Calu3 (cell line): Measurements from ENCODE around the gene JPH4. TPM values are rescaled to one million over a fixed set of nuclear protein-coding genes. Genes with fewer than 3 reads are reported as not detected.

Experiments used
- BruUV-seq: library from RNA; stranded (reverse); fragments of 400-500 nt; replicated peaks from 2 replicates; lab custom pipeline; 2021; lab: Mats Ljungman, UMichigan
- CTCF ChIA-PET: fragments of 300-600 bp; sonication (Branson Sonifier 250); formaldehyde crosslinking; loops from one replicate; lab custom pipeline; 2022; ENCODE audit warnings: antibody characterized with exemption; lab: Charles Lee
- DNase-seq: peaks from one replicate; pipeline ENCODE4 v3.0.0; 2022
- H3K27ac Mint-ChIP-seq: one replicate; pipeline ENCODE4 v1.8.0; 2022; ENCODE audit warnings: mixed read lengths; ENCODE audit not compliant: unreplicated experiment
- H3K27me3 Mint-ChIP-seq: one replicate; pipeline ENCODE4 v1.8.0; 2022; ENCODE audit warnings: mixed read lengths; ENCODE audit not compliant: unreplicated experiment
- H3K36me3 Mint-ChIP-seq: one replicate; pipeline ENCODE4 v1.8.0; 2022; ENCODE audit warnings: mild to moderate bottlenecking, moderate library complexity, mixed read lengths; ENCODE audit not compliant: insufficient read depth, unreplicated experiment
- H3K4me1 Mint-ChIP-seq: one replicate; pipeline ENCODE4 v1.8.0; 2022; ENCODE audit warnings: mild to moderate bottlenecking, low read depth, mixed read lengths; ENCODE audit not compliant: unreplicated experiment
- H3K4me3 Mint-ChIP-seq: one replicate; pipeline ENCODE4 v1.8.0; 2022; ENCODE audit warnings: mild to moderate bottlenecking, low read depth, moderate library complexity, mixed read lengths; ENCODE audit not compliant: unreplicated experiment
- H3K9me3 Mint-ChIP-seq: one replicate; pipeline ENCODE4 v1.8.0; 2022; ENCODE audit warnings: low read depth, mixed read lengths; ENCODE audit not compliant: unreplicated experiment
- CTCF ChIP-seq: fragments of 200-600 bp; IDR thresholded peaks from one replicate; pipeline ENCODE4 v1.8.0; 2022; ENCODE audit warnings: antibody characterized with exemption; ENCODE audit not compliant: unreplicated experiment
- intact Hi-C: fragments of 100-400 bp; cut with micrococcal nuclease; formaldehyde crosslinking; loops from one replicate; pipeline ENCODE4 v1.10.0; 2022; ENCODE audit not compliant: unreplicated experiment
- total RNA-seq: library from RNA; stranded (reverse); gene quantifications from 2 replicates; pipeline ENCODE4 v1.2.3, GENCODE V29; 2022

The JPH4 gene
- total RNA-seq, 1 experiment from 2014 or later: not detected

GRCh38 chr14:23577710-23578392, 739 bp downstream of the JPH4 start:
- Mint-ChIP-seq H3K9me3 (no peaks in the 10 kb centered on the region), H3K36me3 (peaks cover 5% of the 10 kb centered on the region), H3K4me3 (no peak overlapping the region), H3K4me1 (no peaks in the 10 kb centered on the region), H3K27ac (no peak overlapping the region), H3K27me3 (peaks cover 69% of the 10 kb centered on the region)
- CTCF ChIA-PET: no interaction called here
- intact Hi-C loops: no loop called here
- no peak for TF ChIP-seq CTCF
- BruUV-seq: no TSS peak
- no peak for DNase-seq

GRCh38 chr14:23577004-23577681, 1.4 kb downstream of the JPH4 start:
- intact Hi-C loops: no loop called here
- TF ChIP-seq CTCF: no peak
- CTCF ChIA-PET: no interaction called here

GRCh38 chr14:23573384-23574015, 5.1 kb downstream of the JPH4 start:
- H3K27ac Mint-ChIP-seq: no peak overlapping the region
- no peak overlapping the region for H3K4me3 Mint-ChIP-seq
- TF ChIP-seq CTCF: no peak
- no peak for DNase-seq
- CTCF ChIA-PET: no interaction called here
- H3K9me3 Mint-ChIP-seq: no peaks in the 10 kb centered on the region
- intact Hi-C loops: no loop called here
- no TSS peak for BruUV-seq
- H3K36me3 Mint-ChIP-seq: peaks cover under 1% of the 10 kb centered on the region
- H3K4me1 Mint-ChIP-seq: peaks cover 19% of the 10 kb centered on the region
- H3K27me3 Mint-ChIP-seq: peaks cover 50% of the 10 kb centered on the region

More at GRCh38 chr14:23577004-23577681, 1.4 kb downstream of the JPH4 start:
- no peak overlapping the region for H3K27ac Mint-ChIP-seq
- no peaks in the 10 kb centered on the region for H3K9me3 Mint-ChIP-seq
- H3K4me3 Mint-ChIP-seq: no peak overlapping the region
- DNase-seq: no peak
- peaks cover 69% of the 10 kb centered on the region for H3K27me3 Mint-ChIP-seq
- H3K36me3 Mint-ChIP-seq: peaks cover 5% of the 10 kb centered on the region
- H3K4me1 Mint-ChIP-seq: peaks cover 3% of the 10 kb centered on the region
- BruUV-seq: no TSS peak

- H3K4me1 Mint-ChIP-seq: peaks cover 25% of the 10 kb centered on the region
- intact Hi-C loops: no loop called here
- H3K27me3 Mint-ChIP-seq: peaks cover 43% of the 10 kb centered on the region
- no peak for TF ChIP-seq CTCF
- H3K4me3 Mint-ChIP-seq: no peak overlapping the region
- H3K36me3 Mint-ChIP-seq: peaks cover 8% of the 10 kb centered on the region
- DNase-seq: no peak
- no TSS peak for BruUV-seq
- H3K27ac Mint-ChIP-seq: peak overlapping the region; percentile 68
- no peaks in the 10 kb centered on the region for H3K9me3 Mint-ChIP-seq
- CTCF ChIA-PET: no interaction called here
Observed at GRCh38 chr14:23572836-23573235, 5.8 kb downstream of the JPH4 start.
